ENCODE data around the gene MARCHF2.
"Not testable (repeated sequence)": the region's sequence is repeated elsewhere in the genome, so short reads cannot be mapped to it uniquely, and the experiment has no call there.

GRCh38 chr19:8384569-8384968, 28.5 kb upstream of the MARCHF2 start:
- TF ChIP-seq CTCF, POLR2A (IDR thresholded peaks at IDR 0.05): not testable (repeated sequence)

Data from lower leg skin (tissue), 3 donors.